ENCODE measurements around the gene FSTL4. TPM values are rescaled to one million over a fixed set of nuclear protein-coding genes. Genes with fewer than 3 reads are reported as not detected.

FSTL4 gene
- total RNA-seq, 1 experiment from 2014 or later, result not detected

- Mint-ChIP-seq H3K27ac (ENCODE audit: unreplicated experiment) (no peak overlapping the region), H3K4me1 (ENCODE audit: low read depth, unreplicated experiment) (no peaks in the 10 kb centered on the region), H3K4me3 (ENCODE audit: low read depth, unreplicated experiment) (no peak overlapping the region), H3K36me3 (ENCODE audit: insufficient read depth, unreplicated experiment) (no peaks in the 10 kb centered on the region), H3K9me3 (ENCODE audit: low read depth, unreplicated experiment) (no peaks in the 10 kb centered on the region), H3K27me3 (ENCODE audit: unreplicated experiment) (peaks cover 87% of the 10 kb centered on the region)
- CTCF ChIA-PET, result no interaction called here
- no peak for TF ChIP-seq CTCF (IDR thresholded peaks at IDR 0.05; ENCODE audit: unreplicated experiment)
- DNase-seq, result no peak
- no TSS peak for BruUV-seq (replicated peaks)
- intact Hi-C loops (cut with micrococcal nuclease; ENCODE audit: unreplicated experiment), result no loop called here
Measured at GRCh38 chr5:133430095-133430494, 182.2 kb downstream of the FSTL4 start.

GRCh38 chr5:133429046-133429445, 183.3 kb downstream of the FSTL4 start:
- H3K27me3 Mint-ChIP-seq (ENCODE audit: unreplicated experiment), result peaks cover 80% of the 10 kb centered on the region
- no TSS peak for BruUV-seq (replicated peaks)
- no peak for DNase-seq
- H3K4me3 Mint-ChIP-seq (ENCODE audit: low read depth, unreplicated experiment), result no peak overlapping the region
- H3K27ac Mint-ChIP-seq (ENCODE audit: unreplicated experiment), result no peak overlapping the region
- no peak for TF ChIP-seq CTCF (IDR thresholded peaks at IDR 0.05; ENCODE audit: unreplicated experiment)
- CTCF ChIA-PET, result no interaction called here
- intact Hi-C loops (cut with micrococcal nuclease; ENCODE audit: unreplicated experiment), result loop anchor here (10.0 kb wide), 1 partner anchor 436 kb away; no protein-coding TSS in a partner anchor
- H3K9me3 Mint-ChIP-seq (ENCODE audit: low read depth, unreplicated experiment), result no peaks in the 10 kb centered on the region
- H3K36me3 Mint-ChIP-seq (ENCODE audit: insufficient read depth, unreplicated experiment), result no peaks in the 10 kb centered on the region
- no peaks in the 10 kb centered on the region for H3K4me1 Mint-ChIP-seq (ENCODE audit: low read depth, unreplicated experiment)

- BruUV-seq (replicated peaks), result no TSS peak
- Mint-ChIP-seq H3K36me3 (ENCODE audit: insufficient read depth, unreplicated experiment) (no peaks in the 10 kb centered on the region), H3K27ac (ENCODE audit: unreplicated experiment) (no peak overlapping the region), H3K4me1 (ENCODE audit: low read depth, unreplicated experiment) (peaks cover 8% of the 10 kb centered on the region), H3K4me3 (ENCODE audit: low read depth, unreplicated experiment) (no peak overlapping the region), H3K27me3 (ENCODE audit: unreplicated experiment) (peaks cover 80% of the 10 kb centered on the region), H3K9me3 (ENCODE audit: low read depth, unreplicated experiment) (no peaks in the 10 kb centered on the region)
- CTCF ChIA-PET, result no interaction called here
- DNase-seq, result no peak
- no peak for TF ChIP-seq CTCF (IDR thresholded peaks at IDR 0.05; ENCODE audit: unreplicated experiment)
- intact Hi-C loops (cut with micrococcal nuclease; ENCODE audit: unreplicated experiment), result loop anchor here (10.0 kb wide), 1 partner anchor 437 kb away; no protein-coding TSS in a partner anchor
Measured at GRCh38 chr5:133428072-133428660, 184.2 kb downstream of the FSTL4 start.

GRCh38 chr5:133427121-133427777, 185.1 kb downstream of the FSTL4 start:
- H3K4me1 Mint-ChIP-seq (ENCODE audit: low read depth, unreplicated experiment), result peaks cover 8% of the 10 kb centered on the region
- TF ChIP-seq CTCF (IDR thresholded peaks at IDR 0.05; ENCODE audit: unreplicated experiment), result no peak
- no peak overlapping the region for H3K4me3 Mint-ChIP-seq (ENCODE audit: low read depth, unreplicated experiment)
- intact Hi-C loops (cut with micrococcal nuclease; ENCODE audit: unreplicated experiment), result loop anchor here (10.0 kb wide), 1 partner anchor 438 kb away; no protein-coding TSS in a partner anchor
- CTCF ChIA-PET, result interaction anchor here (0.9 kb wide), 1 partner anchor 14 kb away, joined by 3 read pairs; no protein-coding TSS in a partner anchor
- no peaks in the 10 kb centered on the region for H3K36me3 Mint-ChIP-seq (ENCODE audit: insufficient read depth, unreplicated experiment)
- peaks cover 85% of the 10 kb centered on the region for H3K27me3 Mint-ChIP-seq (ENCODE audit: unreplicated experiment)
- no TSS peak for BruUV-seq (replicated peaks)
- no peak overlapping the region for H3K27ac Mint-ChIP-seq (ENCODE audit: unreplicated experiment)
- no peaks in the 10 kb centered on the region for H3K9me3 Mint-ChIP-seq (ENCODE audit: low read depth, unreplicated experiment)
- DNase-seq, result no peak
